H9 (cell line): ENCODE measurements around the gene MS4A14. TPM values are rescaled to one million over a fixed set of nuclear protein-coding genes. Genes with fewer than 3 reads are reported as not detected.

Source experiments
- DNase-seq: peaks from one replicate; pipeline ENCODE4 v3.0.0-alpha.2; 2017
- H2AFZ ChIP-seq: one replicate; pipeline ENCODE4 v1.6.1; 2013; ENCODE audit warnings: mild to moderate bottlenecking, low read length, control low read depth, moderate library complexity
- H2AK5ac ChIP-seq: 2 replicates; pipeline ENCODE4 v1.6.1; 2013; ENCODE audit warnings: low read length, control low read depth, mixed read lengths; ENCODE audit not compliant: insufficient read length
- H2BK120ac ChIP-seq: one replicate; pipeline ENCODE4 v1.6.1; 2013; ENCODE audit warnings: low read depth, mild to moderate bottlenecking, low read length, control low read depth, inconsistent platforms; ENCODE audit not compliant: poor library complexity, severe bottlenecking
- H2BK12ac ChIP-seq: 2 replicates; pipeline ENCODE4 v1.6.1; 2013; ENCODE audit warnings: low read length, control low read depth, mixed read lengths, low read depth; ENCODE audit not compliant: insufficient read length
- H2BK15ac ChIP-seq: 2 replicates; pipeline ENCODE4 v1.6.1; 2013; ENCODE audit warnings: low read depth, low read length, control low read depth
- H2BK20ac ChIP-seq: one replicate; pipeline ENCODE4 v1.6.1; 2013; ENCODE audit warnings: low read depth, mild to moderate bottlenecking, low read length, control low read depth, inconsistent platforms; ENCODE audit not compliant: poor library complexity, severe bottlenecking
- H2BK5ac ChIP-seq: 2 replicates; pipeline ENCODE4 v1.6.1; 2013; ENCODE audit warnings: low read length, control low read depth, mixed read lengths; ENCODE audit not compliant: insufficient read length
- H3K14ac ChIP-seq: 2 replicates; pipeline ENCODE4 v1.6.1; 2013; ENCODE audit warnings: low read length, control low read depth; ENCODE audit not compliant: insufficient read depth
- H3K18ac ChIP-seq: 2 replicates; pipeline ENCODE4 v1.6.1; 2013; ENCODE audit warnings: low read depth, mild to moderate bottlenecking, mixed read lengths, low read length, control low read depth; ENCODE audit not compliant: insufficient read length
- H3K23ac ChIP-seq: 2 replicates; pipeline ENCODE4 v1.6.1; 2013; ENCODE audit warnings: low read length, control low read depth, mixed read lengths, low read depth; ENCODE audit not compliant: insufficient read length
- H3K23me2 ChIP-seq: 2 replicates; pipeline ENCODE4 v1.6.1; 2013; ENCODE audit warnings: low read depth, mild to moderate bottlenecking, mixed read lengths, low read length, control low read depth; ENCODE audit not compliant: insufficient read length, poor library complexity, severe bottlenecking
- H3K27ac ChIP-seq: 2 replicates; pipeline ENCODE4 v1.5.1; 2013; ENCODE audit warnings: low read length, control low read depth, mixed read lengths, low read depth; ENCODE audit not compliant: insufficient read length
- H3K27me3 ChIP-seq: 2 replicates; pipeline ENCODE4 v1.6.1; 2013; ENCODE audit warnings: low read length, control low read depth, inconsistent platforms; ENCODE audit not compliant: insufficient read depth
- H3K4ac ChIP-seq: 2 replicates; pipeline ENCODE4 v1.6.1; 2013; ENCODE audit warnings: low read depth, mild to moderate bottlenecking, control low read depth, inconsistent platforms, low read length, moderate library complexity
- H3K4me1 ChIP-seq: 2 replicates; pipeline ENCODE4 v1.6.1; 2013; ENCODE audit warnings: low read length, control low read depth, inconsistent platforms; ENCODE audit not compliant: insufficient read depth
- H3K4me2 ChIP-seq: 2 replicates; pipeline ENCODE4 v1.6.1; 2013; ENCODE audit warnings: low read length, control low read depth, mixed read lengths; ENCODE audit not compliant: insufficient read length, insufficient read depth
- H3K56ac ChIP-seq: 2 replicates; pipeline ENCODE4 v1.6.1; 2013; ENCODE audit warnings: low read depth, mild to moderate bottlenecking, mixed read lengths, low read length, control low read depth; ENCODE audit not compliant: insufficient read length
- H3K79me1 ChIP-seq: 2 replicates; pipeline ENCODE4 v1.6.1; 2013; ENCODE audit warnings: low read depth, mild to moderate bottlenecking, moderate library complexity, low read length, control low read depth, inconsistent platforms; ENCODE audit not compliant: insufficient read depth, poor library complexity, severe bottlenecking
- H3K79me2 ChIP-seq: 2 replicates; pipeline ENCODE4 v1.6.1; 2013; ENCODE audit warnings: low read length, control low read depth, inconsistent platforms; ENCODE audit not compliant: insufficient read depth
- H3K9ac ChIP-seq: 2 replicates; pipeline ENCODE4 v1.6.1; 2013; ENCODE audit warnings: low read length, control low read depth, mixed read lengths; ENCODE audit not compliant: insufficient read length; ENCODE audit errors: extremely low read depth
- H3K9me3 ChIP-seq: one replicate; pipeline ENCODE4 v1.6.1; 2013; ENCODE audit warnings: low read depth, low read length, inconsistent platforms; ENCODE audit not compliant: control insufficient read depth
- H3T11ph ChIP-seq: one replicate; pipeline ENCODE4 v1.6.1; 2013; ENCODE audit warnings: mild to moderate bottlenecking, low read length, control low read depth, inconsistent platforms
- H4K20me1 ChIP-seq: one replicate; pipeline ENCODE4 v1.6.1; 2013; ENCODE audit not compliant: control insufficient read depth, insufficient read length, insufficient read depth
- H4K5ac ChIP-seq: 2 replicates; pipeline ENCODE4 v1.6.1; 2013; ENCODE audit warnings: low read depth, mild to moderate bottlenecking, mixed read lengths, low read length, control low read depth; ENCODE audit not compliant: insufficient read length
- H4K8ac ChIP-seq: replicated peaks from 2 replicates; pipeline ENCODE4 v1.6.1; 2013; ENCODE audit warnings: low read length, control low read depth, mixed read lengths, low read depth; ENCODE audit not compliant: insufficient read length
- H4K91ac ChIP-seq: 2 replicates; pipeline ENCODE4 v1.6.1; 2013; ENCODE audit warnings: low read depth, mild to moderate bottlenecking, moderate library complexity, mixed read lengths, low read length, control low read depth; ENCODE audit not compliant: insufficient read length
- H3K27ac Mint-ChIP-seq, 3 experiments: 2 replicates in 2 of 3; 3 replicates in 1 of 3; pipeline ENCODE4 v1.8.0; 2020 to 2021; ENCODE audit warnings: mixed read lengths in 3 of 3, mild to moderate bottlenecking in 1 of 3, moderate library complexity in 1 of 3
- H3K27me3 Mint-ChIP-seq: 2 replicates; pipeline ENCODE4 v1.8.0; 2021; ENCODE audit warnings: low read depth, mild to moderate bottlenecking, moderate library complexity, mixed read lengths
- H3K36me3 Mint-ChIP-seq, 3 experiments: 2 replicates in 2 of 3; 3 replicates in 1 of 3; pipeline ENCODE4 v1.8.0; 2020 to 2021; ENCODE audit warnings: low read depth in 3 of 3, mixed read lengths in 3 of 3; ENCODE audit not compliant: insufficient read depth in 1 of 3
- H3K4me1 Mint-ChIP-seq, 2 experiments: 2 replicates each; pipeline ENCODE4 v1.8.0; 2020; ENCODE audit warnings: mixed read lengths in 2 of 2
- H3K4me3 Mint-ChIP-seq, 2 experiments: 2 replicates in 1 of 2; 3 replicates in 1 of 2; pipeline ENCODE4 v1.8.0; 2020 to 2021; ENCODE audit warnings: mild to moderate bottlenecking in 2 of 2, mixed read lengths in 2 of 2, moderate library complexity in 1 of 2
- H3K9me3 Mint-ChIP-seq, 2 experiments: 2 replicates in 1 of 2; 3 replicates in 1 of 2; pipeline ENCODE4 v1.8.0; 2020; ENCODE audit warnings: mild to moderate bottlenecking in 2 of 2, mixed read lengths in 2 of 2, moderate library complexity in 1 of 2
- CTCF ChIP-seq: fragments of 200-600 bp; sonication (generic); conservative IDR thresholded peaks from 3 replicates; pipeline ENCODE4 v1.8.0; 2021; ENCODE audit warnings: antibody characterized with exemption, mild to moderate bottlenecking
- WGBS: extraction: QIAGEN DNeasy Blood & Tissue Kit; methylation state at CpG from one replicate; pipeline ENCODE4 v1.1.7; 2013; ENCODE audit warnings: missing lambda C conversion rate, low lambda C conversion rate, mixed read lengths; ENCODE audit not compliant: insufficient read length; ENCODE audit errors: extremely low coverage; 5-methylcytosine and 5-hydroxymethylcytosine counted together
- total RNA-seq: library from RNA; stranded (reverse); gene quantifications from 2 replicates; pipeline ENCODE4 v1.2.1, GENCODE V29; 2021

Gene MS4A14
- total RNA-seq, 1 experiment from 2014 or later = not detected

GRCh38 chr11:60396799-60397198, 540 bp downstream of the MS4A14 start:
- no peaks in the 10 kb centered on the region for H4K20me1 ChIP-seq
- H3K4me1 Mint-ChIP-seq = peaks cover 2 to 11% of the 10 kb centered on the region in 2 experiments; a peak in 2 of 4 replicates
- no peak overlapping the region for H2BK120ac ChIP-seq
- H3K79me1 ChIP-seq = no peaks in the 10 kb centered on the region
- no peak overlapping the region for H3K14ac ChIP-seq
- WGBS = no CpG with 5 or more reads among the region's 1 CpG
- no peak overlapping the region for H2BK15ac ChIP-seq
- H4K5ac ChIP-seq = no peak overlapping the region
- H4K8ac ChIP-seq = no peak overlapping the region
- no peak overlapping the region for H3K27ac ChIP-seq
- H2BK5ac ChIP-seq = no peak overlapping the region
- H2BK20ac ChIP-seq = no peak overlapping the region
- no peak overlapping the region for H4K91ac ChIP-seq
- no peak for TF ChIP-seq CTCF
- no peak overlapping the region for H3K23ac ChIP-seq
- peaks cover 2 to 6% of the 10 kb centered on the region in 2 experiments; a peak in 3 of 5 replicates for H3K9me3 Mint-ChIP-seq
- H3K79me2 ChIP-seq = no peaks in the 10 kb centered on the region
- H3K23me2 ChIP-seq = no peaks in the 10 kb centered on the region
- H3K27me3 Mint-ChIP-seq = no peaks in the 10 kb centered on the region
- no peak for DNase-seq
- H3K4me2 ChIP-seq = no peak overlapping the region
- H3K56ac ChIP-seq = no peak overlapping the region
- H3T11ph ChIP-seq = no peak overlapping the region
- H2AFZ ChIP-seq = no peak overlapping the region
- no peak overlapping the region for H3K18ac ChIP-seq
- no peak overlapping the region for H3K9ac ChIP-seq
- no peaks in the 10 kb centered on the region for H3K9me3 ChIP-seq
- H3K4me1 ChIP-seq = no peaks in the 10 kb centered on the region
- no peak overlapping the region for H3K4ac ChIP-seq
- 0 out of 7 replicates have a peak overlapping the region, but pooled peaks of 1 of the 3 experiments have one; percentile 78 for H3K27ac Mint-ChIP-seq
- no peak overlapping the region for H3K4me3 Mint-ChIP-seq
- H2BK12ac ChIP-seq = no peak overlapping the region
- peaks cover 0 to 6% (median 2%) of the 10 kb centered on the region in 3 experiments; a peak in 3 of 7 replicates for H3K36me3 Mint-ChIP-seq
- no peaks in the 10 kb centered on the region for H3K27me3 ChIP-seq
- H2AK5ac ChIP-seq = no peak overlapping the region
